ENCODE results near the gene SPSB2.

SPSB2 gene

DNA sequence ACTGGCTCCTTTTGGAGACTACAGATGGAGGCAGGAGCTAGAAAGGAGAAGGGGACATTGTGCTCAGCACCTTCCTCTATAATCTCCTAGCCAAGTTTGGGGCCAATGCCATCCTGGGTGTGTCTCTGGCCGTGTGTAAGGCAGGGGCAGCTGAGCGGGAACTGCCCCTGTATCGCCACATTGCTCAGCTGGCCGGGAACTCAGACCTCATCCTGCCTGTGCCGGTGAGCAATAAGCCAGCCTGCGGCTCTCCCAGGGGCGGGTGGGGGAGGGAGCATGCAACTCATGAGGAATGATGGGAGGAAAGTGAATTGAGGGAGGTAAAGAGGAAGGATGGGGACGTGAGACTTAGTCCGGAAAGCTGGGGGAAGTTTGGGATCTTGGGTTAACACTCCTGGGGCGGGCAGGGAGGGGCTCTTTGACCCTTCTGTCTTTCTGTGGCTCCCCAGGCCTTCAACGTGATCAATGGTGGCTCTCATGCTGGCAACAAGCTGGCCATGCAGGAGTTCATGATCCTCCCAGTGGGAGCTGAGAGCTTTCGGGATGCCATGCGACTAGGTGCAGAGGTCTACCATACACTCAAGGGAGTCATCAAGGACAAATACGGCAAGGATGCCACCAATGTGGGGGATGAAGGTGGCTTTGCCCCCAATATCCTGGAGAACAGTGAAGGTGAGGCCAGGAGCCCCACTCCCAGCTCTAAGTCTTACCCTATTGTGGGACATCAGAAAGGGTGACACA lies 44.6 kb upstream of the SPSB2 start:
- ATAC-seq (ENCODE audit: low read depth) (no peak), DNase-seq (ENCODE audit: low spot score) (no peak)
- peaks cover 6% of the 10 kb centered on the region for H3K4me1 ChIP-seq (ENCODE audit: insufficient read depth, poor library complexity, severe bottlenecking)
- H3K27ac ChIP-seq (ENCODE audit: poor library complexity, severe bottlenecking): no peak overlapping the region
- no peak overlapping the region for H3K4me3 ChIP-seq (ENCODE audit: severe bottlenecking)
- H3K27me3 ChIP-seq (ENCODE audit: insufficient read depth, poor library complexity, severe bottlenecking): no peaks in the 10 kb centered on the region
- no peaks in the 10 kb centered on the region for H3K9me3 ChIP-seq (ENCODE audit: severe bottlenecking)
- TF ChIP-seq, protein P1, sequence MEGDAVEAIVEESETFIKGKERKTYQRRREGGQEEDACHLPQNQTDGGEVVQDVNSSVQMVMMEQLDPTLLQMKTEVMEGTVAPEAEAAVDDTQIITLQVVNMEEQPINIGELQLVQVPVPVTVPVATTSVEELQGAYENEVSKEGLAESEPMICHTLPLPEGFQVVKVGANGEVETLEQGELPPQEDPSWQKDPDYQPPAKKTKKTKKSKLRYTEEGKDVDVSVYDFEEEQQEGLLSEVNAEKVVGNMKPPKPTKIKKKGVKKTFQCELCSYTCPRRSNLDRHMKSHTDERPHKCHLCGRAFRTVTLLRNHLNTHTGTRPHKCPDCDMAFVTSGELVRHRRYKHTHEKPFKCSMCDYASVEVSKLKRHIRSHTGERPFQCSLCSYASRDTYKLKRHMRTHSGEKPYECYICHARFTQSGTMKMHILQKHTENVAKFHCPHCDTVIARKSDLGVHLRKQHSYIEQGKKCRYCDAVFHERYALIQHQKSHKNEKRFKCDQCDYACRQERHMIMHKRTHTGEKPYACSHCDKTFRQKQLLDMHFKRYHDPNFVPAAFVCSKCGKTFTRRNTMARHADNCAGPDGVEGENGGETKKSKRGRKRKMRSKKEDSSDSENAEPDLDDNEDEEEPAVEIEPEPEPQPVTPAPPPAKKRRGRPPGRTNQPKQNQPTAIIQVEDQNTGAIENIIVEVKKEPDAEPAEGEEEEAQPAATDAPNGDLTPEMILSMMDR (IDR thresholded peaks at IDR 0.05; ENCODE audit: poor library complexity, severe bottlenecking): no peak
- H3K36me3 ChIP-seq (ENCODE audit: low read depth): peaks cover 35% of the 10 kb centered on the region

DNA sequence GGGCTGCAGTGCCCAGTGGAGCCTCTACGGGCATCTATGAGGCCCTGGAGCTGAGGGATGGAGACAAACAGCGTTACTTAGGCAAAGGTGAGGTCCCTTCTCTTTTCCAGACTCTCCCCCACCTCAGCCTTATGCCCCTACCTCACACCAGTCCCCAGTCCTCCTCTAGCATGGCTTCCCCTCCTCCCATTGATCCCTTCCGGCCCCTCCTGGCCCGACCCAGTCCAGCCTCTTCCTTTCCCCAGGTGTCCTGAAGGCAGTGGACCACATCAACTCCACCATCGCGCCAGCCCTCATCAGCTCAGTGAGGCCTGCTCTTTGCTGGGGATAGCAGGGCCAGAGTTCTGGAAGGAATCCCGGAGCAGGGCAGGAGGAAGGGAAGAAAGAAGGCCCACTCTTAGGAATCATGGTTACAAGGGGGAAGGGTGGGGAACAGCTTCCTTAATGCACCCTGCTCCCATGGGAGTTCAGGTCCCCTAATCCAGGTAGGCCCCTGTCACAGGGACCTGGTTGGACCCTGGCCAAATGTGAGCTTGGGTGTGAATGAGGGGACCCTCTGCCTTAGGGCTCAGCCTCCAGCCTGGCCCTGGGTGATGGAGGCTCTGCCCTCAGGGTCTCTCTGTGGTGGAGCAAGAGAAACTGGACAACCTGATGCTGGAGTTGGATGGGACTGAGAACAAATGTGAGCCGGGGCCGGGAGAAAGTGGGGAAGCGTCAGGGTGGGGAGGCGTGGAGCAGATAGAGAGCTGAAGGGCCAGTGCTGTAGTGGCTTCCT lies 43.5 kb upstream of the SPSB2 start:
- no peak overlapping the region for H3K27ac ChIP-seq (ENCODE audit: poor library complexity, severe bottlenecking)
- H3K4me1 ChIP-seq (ENCODE audit: insufficient read depth, poor library complexity, severe bottlenecking): peaks cover 6% of the 10 kb centered on the region
- no peak for ATAC-seq (ENCODE audit: low read depth)
- TF ChIP-seq, protein P1 (IDR thresholded peaks at IDR 0.05; ENCODE audit: poor library complexity, severe bottlenecking): no peak
- H3K36me3 ChIP-seq (ENCODE audit: low read depth): peaks cover 33% of the 10 kb centered on the region
- no peaks in the 10 kb centered on the region for H3K9me3 ChIP-seq (ENCODE audit: severe bottlenecking)
- DNase-seq (ENCODE audit: low spot score): no peak
- no peaks in the 10 kb centered on the region for H3K27me3 ChIP-seq (ENCODE audit: insufficient read depth, poor library complexity, severe bottlenecking)
- H3K4me3 ChIP-seq (ENCODE audit: severe bottlenecking): no peak overlapping the region

DNA sequence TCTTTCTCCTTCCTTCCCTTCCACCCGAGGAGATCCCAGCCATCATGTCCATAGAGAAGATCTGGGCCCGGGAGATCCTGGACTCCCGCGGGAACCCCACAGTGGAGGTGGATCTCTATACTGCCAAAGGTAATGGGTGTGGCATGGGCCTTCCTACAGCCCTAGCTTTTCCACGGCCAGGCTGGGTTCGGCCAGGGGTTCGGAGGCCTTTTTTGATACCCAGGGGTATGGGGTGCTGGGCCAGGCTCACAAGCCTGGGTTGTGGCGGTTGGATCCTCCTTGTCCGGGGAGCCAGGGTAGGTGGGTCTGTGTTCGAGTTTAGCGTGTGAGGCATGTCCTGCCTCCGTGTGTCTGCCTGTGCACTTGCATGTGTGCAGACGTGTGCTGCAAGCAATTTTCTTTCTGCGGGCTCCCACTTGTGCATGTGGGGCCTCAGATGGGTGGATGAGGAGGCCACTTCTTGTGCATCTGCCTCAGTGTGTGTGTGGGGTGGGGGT lies 42.7 kb upstream of the SPSB2 start:
- TF ChIP-seq, protein P1 (IDR thresholded peaks at IDR 0.05; ENCODE audit: poor library complexity, severe bottlenecking): no peak
- H3K27me3 ChIP-seq (ENCODE audit: insufficient read depth, poor library complexity, severe bottlenecking): no peaks in the 10 kb centered on the region
- ATAC-seq (ENCODE audit: low read depth): no peak
- no peaks in the 10 kb centered on the region for H3K9me3 ChIP-seq (ENCODE audit: severe bottlenecking)
- H3K4me3 ChIP-seq (ENCODE audit: severe bottlenecking): no peak overlapping the region
- H3K4me1 ChIP-seq (ENCODE audit: insufficient read depth, poor library complexity, severe bottlenecking): peaks cover 6% of the 10 kb centered on the region
- H3K27ac ChIP-seq (ENCODE audit: poor library complexity, severe bottlenecking): no peak overlapping the region
- H3K36me3 ChIP-seq (ENCODE audit: low read depth): peaks cover 30% of the 10 kb centered on the region
- no peak for DNase-seq (ENCODE audit: low spot score)

DNA sequence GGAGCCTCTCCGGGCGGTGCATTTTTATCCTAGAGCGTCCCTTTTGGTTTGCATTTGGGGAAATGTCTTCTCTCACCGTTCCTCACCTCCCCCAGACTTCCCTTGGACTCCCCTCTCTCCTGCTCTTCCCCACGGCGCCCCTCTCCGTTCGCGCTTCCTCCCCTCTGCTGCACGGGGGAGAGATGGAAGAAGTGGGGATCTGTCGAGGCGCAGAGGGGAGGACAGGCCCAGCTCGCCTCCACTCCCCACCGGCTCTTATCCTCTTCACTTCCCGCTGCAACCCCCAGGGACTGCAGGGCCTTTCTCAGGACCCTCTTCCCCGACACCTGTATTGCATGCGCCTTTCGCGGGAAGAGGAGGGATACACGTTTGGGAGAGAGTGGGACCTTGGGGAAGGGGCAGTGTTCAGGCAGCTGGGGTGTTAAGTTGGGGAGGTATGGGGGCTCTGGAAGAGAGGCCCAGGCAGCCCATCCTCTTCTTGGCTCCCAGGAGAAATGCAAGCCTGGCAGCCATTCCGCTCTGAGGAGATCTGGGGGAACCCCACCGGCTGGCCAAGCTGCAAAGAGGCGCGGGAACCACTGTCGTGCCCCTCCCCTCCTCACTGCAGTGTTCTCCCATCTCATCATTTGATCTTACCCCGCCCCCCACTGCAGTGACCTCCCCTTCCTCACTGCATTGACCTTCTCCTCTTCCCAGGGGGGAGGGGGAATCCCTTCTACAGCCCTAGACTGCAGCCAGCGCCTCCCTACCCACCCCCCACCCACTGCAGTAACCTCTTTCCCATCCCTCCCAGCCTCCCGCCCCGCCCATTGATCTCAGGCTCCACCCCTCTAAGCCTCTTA lies 42.1 kb upstream of the SPSB2 start:
- H3K27ac ChIP-seq (ENCODE audit: poor library complexity, severe bottlenecking): peak overlapping the region; percentile 14
- H3K36me3 ChIP-seq (ENCODE audit: low read depth): peaks cover 30% of the 10 kb centered on the region
- DNase-seq (ENCODE audit: low spot score) (no peak), ATAC-seq (ENCODE audit: low read depth) (0 out of 3 replicates have a peak, but pooled peaks have one; percentile 2)
- peak overlapping the region; percentile 59 for H3K4me3 ChIP-seq (ENCODE audit: severe bottlenecking)
- TF ChIP-seq, protein P1 (IDR thresholded peaks at IDR 0.05; ENCODE audit: poor library complexity, severe bottlenecking): no peak
- peaks cover 6% of the 10 kb centered on the region for H3K4me1 ChIP-seq (ENCODE audit: insufficient read depth, poor library complexity, severe bottlenecking)
- no peaks in the 10 kb centered on the region for H3K9me3 ChIP-seq (ENCODE audit: severe bottlenecking)
- no peaks in the 10 kb centered on the region for H3K27me3 ChIP-seq (ENCODE audit: insufficient read depth, poor library complexity, severe bottlenecking)

Data from RWPE2 (cell line).